ENCODE results near the gene HLCS.

HLCS gene

GRCh38 chr21:36966821-36967768 is 626 bp upstream of the HLCS start:
- peak overlapping the region; percentile 47 to 81 (median 77) for H3K27ac Mint-ChIP-seq
- H3K9me3 Mint-ChIP-seq, result no peaks in the 10 kb centered on the region
- TF ChIP-seq CTCF (IDR thresholded peaks at IDR 0.05; ENCODE audit: unreplicated experiment in 3 of 3), result no peak
- H3K36me3 Mint-ChIP-seq (ENCODE audit: low read depth), result peaks cover 4% of the 10 kb centered on the region
- H3K27me3 Mint-ChIP-seq (ENCODE audit: low read depth), result no peaks in the 10 kb centered on the region
- peak overlapping the region; percentile 83 to 84 (median 83) for H3K4me3 Mint-ChIP-seq
- H3K4me1 Mint-ChIP-seq, result peaks cover 11% of the 10 kb centered on the region

- Mint-ChIP-seq H3K36me3 (ENCODE audit: low read depth) (peaks cover 10% of the 10 kb centered on the region), H3K27me3 (ENCODE audit: low read depth) (no peaks in the 10 kb centered on the region), H3K4me3 (peak overlapping the region; percentile 83 to 96 (median 86)), H3K9me3 (no peaks in the 10 kb centered on the region), H3K27ac (peak overlapping the region; percentile 66 to 86 (median 73)), H3K4me1 (peaks cover 11% of the 10 kb centered on the region)
- no peak for TF ChIP-seq CTCF (IDR thresholded peaks at IDR 0.05; ENCODE audit: unreplicated experiment in 3 of 3)
These were observed 776 bp downstream of the HLCS start for GRCh38 chr21:36965720-36966065.

- Mint-ChIP-seq H3K4me3 (peak overlapping the region; percentile 83 to 96 (median 86)), H3K4me1 (peaks cover 11% of the 10 kb centered on the region), H3K36me3 (ENCODE audit: low read depth) (peaks cover 14% of the 10 kb centered on the region), H3K9me3 (no peaks in the 10 kb centered on the region), H3K27ac (peak overlapping the region; percentile 66 to 86 (median 73)), H3K27me3 (ENCODE audit: low read depth) (no peaks in the 10 kb centered on the region)
- TF ChIP-seq CTCF (IDR thresholded peaks at IDR 0.05; ENCODE audit: unreplicated experiment in 3 of 3), result no peak
These were observed 1.4 kb downstream of the HLCS start for GRCh38 chr21:36964827-36965719.

- H3K4me3 Mint-ChIP-seq, result peak overlapping the region; percentile 62 to 96 (median 86)
- peaks cover 11% of the 10 kb centered on the region for H3K4me1 Mint-ChIP-seq
- no peak overlapping the region for H3K27ac Mint-ChIP-seq
- no peaks in the 10 kb centered on the region for H3K9me3 Mint-ChIP-seq
- peaks cover 18% of the 10 kb centered on the region for H3K36me3 Mint-ChIP-seq (ENCODE audit: low read depth)
- H3K27me3 Mint-ChIP-seq (ENCODE audit: low read depth), result no peaks in the 10 kb centered on the region
- TF ChIP-seq CTCF (IDR thresholded peaks at IDR 0.05; ENCODE audit: unreplicated experiment in 3 of 3), result no peak
These were observed 2.1 kb downstream of the HLCS start for GRCh38 chr21:36964398-36964797.

GRCh38 chr21:36962098-36962780 is 4.2 kb downstream of the HLCS start:
- Mint-ChIP-seq H3K4me1 (peaks cover 6% of the 10 kb centered on the region), H3K27me3 (ENCODE audit: low read depth) (no peaks in the 10 kb centered on the region), H3K27ac (no peak overlapping the region), H3K9me3 (no peaks in the 10 kb centered on the region), H3K36me3 (ENCODE audit: low read depth) (peaks cover 16% of the 10 kb centered on the region), H3K4me3 (no peak overlapping the region)
- TF ChIP-seq CTCF (IDR thresholded peaks at IDR 0.05; ENCODE audit: unreplicated experiment in 3 of 3), result no peak
